Activated CD4-positive, alpha-beta T cell treated with anti-CD3 and anti-CD28 coated beads for 1 hour (primary cell): ENCODE data around the gene TENT5A.

Experiments used
- DNase-seq: peaks from one replicate; pipeline ENCODE4 v3.0.0-alpha.2; 2020

Gene TENT5A

DNA sequence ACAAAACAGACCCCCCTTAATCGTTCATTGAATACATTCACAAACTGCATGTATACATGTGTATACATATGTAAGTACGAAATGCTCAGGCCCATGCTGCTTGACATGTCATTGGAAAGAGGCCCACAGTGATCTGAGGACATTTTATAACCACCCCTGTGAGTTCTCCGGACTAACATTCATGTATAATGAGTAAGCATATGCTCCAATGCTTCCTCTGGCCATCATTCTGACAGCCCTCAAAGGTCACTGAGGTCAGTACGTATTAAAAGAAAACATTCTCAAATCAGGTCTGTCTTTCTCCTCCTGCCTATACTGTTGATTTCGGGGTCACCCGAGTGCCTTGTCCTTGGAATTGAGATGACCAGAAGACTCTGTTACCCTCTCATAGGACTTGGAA, 54.9 kb downstream of the TENT5A start:
- no peak for DNase-seq

DNA sequence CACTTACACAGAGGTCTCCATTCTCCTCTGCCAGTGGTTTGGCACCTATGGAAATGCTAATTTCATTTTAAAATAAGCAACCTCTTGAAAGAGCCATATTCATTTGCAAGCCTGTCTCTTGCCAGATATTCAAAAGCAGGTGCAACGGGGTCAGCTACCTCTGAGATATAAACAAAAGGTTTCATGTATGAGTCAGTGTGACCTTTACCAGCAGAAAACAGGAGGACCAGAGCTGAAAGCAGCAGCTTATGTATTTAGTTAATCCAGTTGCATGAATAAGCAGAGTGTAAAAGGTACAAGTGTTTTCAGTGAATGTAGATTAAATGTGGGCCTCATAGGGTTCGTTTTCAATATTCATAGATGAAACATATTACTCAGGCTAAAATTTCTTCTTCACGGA, 56.0 kb downstream of the TENT5A start:
- DNase-seq, result no peak
